GM18498 (cell line): ENCODE results near the gene YJU2.
"Not testable (repeated sequence)": the region's sequence is repeated elsewhere in the genome, so short reads cannot be mapped to it uniquely, and the experiment has no call there.

Experiments used
- ATAC-seq: cut with Tn5 transposase; IDR thresholded peaks from one replicate; pipeline ENCODE4 v1.9.1; 2021; ENCODE audit warnings: mild to moderate bottlenecking, moderate library complexity; ENCODE audit not compliant: unreplicated experiment

Gene YJU2

DNA sequence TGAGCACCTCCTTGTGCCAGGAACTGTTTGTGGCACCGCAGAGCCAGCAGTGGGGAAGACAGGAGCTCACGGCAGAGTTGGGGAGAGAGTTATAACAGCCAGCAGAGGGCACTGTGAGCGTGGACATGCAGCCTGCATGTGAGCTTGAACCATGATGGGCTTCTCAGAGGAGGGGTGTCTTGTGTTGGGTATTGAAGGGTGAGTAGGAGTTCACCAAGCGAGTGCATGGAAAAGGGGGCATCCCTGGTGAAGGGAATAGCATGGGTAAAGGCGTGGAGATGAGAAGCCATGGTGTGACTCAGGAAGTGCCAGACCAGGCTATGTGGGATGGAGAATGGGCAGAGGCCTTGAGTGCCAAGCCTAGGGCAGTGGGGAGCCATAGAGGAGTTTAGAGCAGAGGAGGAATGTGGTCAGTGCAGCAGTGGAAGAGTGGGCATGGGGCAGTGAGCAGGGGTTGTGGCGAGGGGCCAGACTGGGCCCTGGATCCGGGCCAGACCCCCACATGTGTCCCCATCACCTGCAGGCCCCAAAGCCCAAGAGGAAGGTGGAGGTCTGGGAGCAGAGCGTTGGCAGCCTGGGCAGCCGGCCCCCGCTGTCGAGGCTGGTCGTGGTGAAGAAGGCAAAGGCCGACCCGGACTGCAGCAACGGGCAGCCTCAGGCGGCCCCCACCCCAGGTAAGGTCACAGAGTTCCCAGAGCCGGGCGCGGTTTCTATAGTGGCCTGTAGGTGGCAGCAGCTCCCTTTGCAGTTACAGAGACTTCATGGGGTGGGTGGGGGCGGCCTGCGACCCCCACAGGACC is 20.4 kb downstream of the YJU2 start:
- ATAC-seq, result no peak

DNA sequence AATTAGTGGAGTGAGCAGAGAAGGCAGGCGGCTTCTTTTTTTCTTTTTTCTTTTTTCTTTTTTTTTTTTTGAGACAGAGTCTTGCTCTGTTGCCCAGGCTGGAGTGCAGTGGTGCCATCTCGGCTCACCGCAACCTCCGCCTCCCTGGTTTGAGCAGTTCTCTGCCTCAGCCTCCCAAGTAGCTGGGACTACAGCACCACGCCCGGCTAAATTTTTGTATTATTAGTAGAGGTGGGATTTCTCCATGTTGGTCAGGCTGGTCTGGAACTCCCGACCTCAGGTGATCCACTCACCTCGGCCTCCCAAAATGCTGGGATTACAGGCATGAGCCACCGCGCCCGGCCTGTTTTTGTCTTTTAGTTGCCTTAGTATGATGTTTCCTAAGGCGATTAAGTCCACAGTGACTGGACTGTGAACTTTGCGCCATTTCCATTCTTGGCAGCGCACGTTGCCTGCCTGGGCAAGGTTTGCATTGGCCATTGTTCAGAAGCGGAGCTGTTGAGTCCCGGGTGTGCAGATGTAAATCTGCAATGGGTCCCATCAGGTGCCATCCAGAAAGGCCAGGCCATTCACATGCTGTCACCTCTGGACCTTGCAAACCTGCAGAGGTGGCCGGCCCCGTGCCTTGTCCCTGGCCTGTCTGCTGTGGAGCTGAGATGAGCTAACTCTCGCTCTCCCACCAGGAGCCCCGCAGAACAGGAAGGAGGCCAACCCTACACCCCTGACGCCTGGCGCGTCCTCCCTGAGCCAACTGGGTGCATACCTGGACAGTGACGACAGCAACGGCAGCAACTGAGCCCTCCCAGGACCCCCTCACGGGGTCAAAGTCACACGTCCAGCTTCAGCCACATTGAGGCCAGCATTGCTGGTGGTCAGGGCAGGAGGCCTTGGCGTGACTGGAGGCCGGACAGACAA is 21.3 kb downstream of the YJU2 start:
- no peak for ATAC-seq

DNA sequence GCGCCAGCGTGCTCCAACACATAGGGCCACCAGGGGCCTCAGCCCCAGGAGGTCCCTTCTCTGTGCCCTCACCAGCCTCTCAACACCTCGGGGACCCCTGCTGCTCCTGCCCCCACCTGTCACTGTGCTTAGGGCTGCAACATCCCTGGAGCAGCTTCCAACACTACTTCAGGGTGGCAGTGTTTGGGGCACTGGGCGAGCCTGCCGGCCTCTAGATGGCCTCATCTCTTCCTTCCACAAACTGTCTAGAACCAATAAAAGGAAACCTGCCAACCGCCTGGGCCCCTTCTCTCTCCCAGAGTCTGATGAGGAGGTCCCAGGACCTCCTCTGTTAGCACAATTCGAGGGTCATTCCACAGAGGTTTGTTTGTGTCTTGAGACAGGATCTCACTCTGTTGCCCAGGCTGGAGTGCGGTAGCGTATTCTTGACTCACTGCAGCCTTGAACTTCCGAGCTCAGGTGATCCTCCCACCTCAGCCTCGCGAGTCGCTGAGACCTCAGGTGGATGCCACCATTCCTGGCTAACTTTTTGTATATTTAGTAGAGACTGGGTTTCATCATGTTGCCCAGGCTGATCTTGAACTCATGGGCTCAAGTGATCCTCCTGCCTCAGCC is 22.0 kb downstream of the YJU2 start:
- no peak for ATAC-seq

DNA sequence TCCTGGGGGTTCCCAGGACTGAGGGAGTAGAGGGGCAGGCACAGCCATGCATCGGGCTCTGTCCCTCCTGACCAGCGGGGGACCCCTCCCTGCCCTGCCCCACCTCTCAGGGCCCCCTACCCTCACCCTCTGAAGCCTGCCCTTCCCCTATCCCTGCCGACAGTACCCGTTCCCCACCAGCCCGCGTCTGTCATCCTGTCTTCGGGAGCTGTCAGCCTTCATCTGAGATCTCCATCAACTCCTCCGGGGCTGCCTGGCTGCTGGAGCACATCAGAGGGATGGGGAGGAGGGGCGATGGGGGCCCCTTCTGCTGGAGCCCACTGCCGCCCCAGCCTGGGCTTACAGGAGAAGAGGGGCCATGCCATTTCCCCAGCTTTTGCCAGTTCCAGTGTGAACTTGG is 26.0 kb downstream of the YJU2 start:
- ATAC-seq, result no peak

DNA sequence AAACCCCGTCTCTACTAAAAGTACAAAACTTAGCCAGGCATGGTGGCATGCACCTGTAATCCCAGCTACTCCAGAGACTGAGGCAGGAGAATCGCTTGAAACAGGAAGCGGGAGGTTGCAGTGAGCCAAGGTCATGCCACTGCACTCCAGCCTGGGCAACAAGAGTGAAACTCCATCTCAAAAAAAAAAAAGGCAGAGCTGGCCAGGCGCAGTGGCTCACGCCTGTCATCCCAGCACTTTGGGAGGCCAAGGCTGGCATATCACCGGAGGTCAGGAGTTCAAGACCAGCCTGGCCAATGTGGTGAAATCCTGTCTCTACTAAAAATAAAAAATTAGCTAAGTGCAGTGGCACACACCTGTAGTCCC is 27.4 kb downstream of the YJU2 start:
- ATAC-seq, result not testable (repeated sequence)

DNA sequence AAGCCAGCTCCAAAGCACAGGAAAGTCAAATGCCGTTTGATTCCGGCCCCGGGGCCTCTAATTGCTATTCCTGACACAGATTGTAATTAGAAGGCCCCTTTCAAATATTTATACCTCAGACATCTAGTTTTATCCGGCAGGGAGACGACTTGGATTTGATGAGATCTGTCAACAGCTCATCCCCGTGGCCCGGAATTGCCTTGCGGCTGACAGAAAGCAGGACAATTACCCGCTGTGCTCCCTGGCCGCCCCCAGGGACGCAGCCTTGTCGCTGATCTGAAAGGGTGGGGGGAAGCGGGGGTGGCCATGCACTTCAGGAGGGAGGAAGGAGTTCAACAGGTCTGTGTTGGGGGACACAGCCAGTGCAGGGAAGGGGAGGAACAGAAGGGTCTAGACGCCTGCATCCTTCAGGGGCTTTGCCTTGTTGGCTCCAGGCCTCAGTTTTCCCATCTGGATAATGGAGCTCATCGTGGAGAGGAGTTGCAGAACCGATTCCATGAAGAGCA is 30.4 kb downstream of the YJU2 start:
- ATAC-seq, result no peak

DNA sequence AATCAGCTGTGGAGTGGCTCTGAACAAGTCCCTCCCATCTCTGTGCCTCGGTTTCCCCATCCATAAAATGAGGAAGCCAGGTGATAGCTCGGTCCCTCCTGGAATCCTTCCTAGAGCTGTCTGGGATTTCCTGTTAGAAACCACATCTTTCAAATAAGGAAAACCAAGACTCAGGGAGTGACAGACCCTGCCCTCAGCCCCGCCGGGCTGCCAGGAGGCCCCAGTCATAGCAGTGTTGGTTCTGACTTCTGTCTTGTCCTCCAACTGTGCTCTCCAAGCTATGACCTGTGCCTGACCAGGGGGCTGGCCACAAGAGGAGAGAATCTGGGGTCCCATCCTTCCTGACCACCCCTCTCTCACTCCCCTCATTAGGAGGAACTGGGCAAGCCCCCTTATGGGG is 31.1 kb downstream of the YJU2 start:
- ATAC-seq, result no peak

DNA sequence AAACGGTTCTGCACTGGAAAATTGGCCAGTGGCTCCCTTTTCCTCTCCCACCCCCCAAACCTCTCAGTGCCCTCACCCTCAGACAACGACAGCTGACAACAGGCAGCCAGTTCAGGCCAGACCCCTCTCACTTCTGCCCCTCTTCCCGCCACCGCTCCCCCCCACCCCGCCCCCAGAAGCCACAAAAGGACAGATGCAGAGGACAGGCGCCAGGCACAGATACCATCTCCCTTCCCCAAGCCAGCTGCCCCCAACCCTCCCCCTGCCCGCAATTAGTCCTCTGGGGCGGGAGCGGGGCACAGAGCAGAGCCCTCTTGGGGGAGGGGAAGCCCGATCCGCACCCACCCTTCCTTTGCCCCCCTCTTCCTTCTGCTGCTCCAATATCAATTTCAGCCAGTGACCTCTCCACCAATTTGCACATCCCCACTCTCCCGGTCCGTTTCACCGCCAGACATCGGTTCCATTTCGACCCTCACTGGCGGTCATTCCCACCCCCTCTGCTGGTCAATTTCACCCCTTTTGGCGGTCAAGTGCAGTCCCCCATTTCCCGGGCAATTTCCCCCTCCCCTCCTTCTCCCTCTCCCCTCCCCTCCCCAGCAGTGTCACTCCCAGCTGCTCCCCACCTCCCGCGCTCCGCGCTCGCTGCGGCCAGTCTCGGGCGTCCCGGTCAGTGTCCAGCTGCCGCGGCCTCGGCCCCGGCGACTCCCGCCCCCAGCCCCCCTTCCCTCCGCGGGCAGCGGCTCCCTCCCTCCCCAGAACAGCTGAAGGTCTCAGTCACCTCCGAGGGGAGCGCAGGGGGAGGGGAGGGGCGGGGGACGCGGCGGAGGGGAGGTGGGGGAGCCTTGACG is 31.8 kb downstream of the YJU2 start, which contains the start of gene SHD:
Gene SHD (plus strand): TSS at position 848 of the 848 bp plus-strand sequence. CDS start 798 bp downstream, outside the sequence.
- no peak for ATAC-seq

DNA sequence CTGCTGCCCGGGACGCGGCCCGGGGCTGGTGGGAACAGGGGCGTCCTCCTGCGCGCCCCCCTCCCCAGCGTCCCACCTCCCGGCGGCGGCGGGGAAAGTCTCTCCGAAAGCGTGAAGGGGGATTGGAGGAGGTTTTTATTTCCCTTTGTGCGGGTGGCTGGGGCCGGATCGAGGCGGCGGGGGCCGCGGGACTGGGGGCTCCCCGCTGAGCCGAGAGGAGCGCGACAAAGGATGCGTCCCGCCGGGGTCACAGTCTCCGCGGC is 32.3 kb downstream of the YJU2 start:
- no peak for ATAC-seq

DNA sequence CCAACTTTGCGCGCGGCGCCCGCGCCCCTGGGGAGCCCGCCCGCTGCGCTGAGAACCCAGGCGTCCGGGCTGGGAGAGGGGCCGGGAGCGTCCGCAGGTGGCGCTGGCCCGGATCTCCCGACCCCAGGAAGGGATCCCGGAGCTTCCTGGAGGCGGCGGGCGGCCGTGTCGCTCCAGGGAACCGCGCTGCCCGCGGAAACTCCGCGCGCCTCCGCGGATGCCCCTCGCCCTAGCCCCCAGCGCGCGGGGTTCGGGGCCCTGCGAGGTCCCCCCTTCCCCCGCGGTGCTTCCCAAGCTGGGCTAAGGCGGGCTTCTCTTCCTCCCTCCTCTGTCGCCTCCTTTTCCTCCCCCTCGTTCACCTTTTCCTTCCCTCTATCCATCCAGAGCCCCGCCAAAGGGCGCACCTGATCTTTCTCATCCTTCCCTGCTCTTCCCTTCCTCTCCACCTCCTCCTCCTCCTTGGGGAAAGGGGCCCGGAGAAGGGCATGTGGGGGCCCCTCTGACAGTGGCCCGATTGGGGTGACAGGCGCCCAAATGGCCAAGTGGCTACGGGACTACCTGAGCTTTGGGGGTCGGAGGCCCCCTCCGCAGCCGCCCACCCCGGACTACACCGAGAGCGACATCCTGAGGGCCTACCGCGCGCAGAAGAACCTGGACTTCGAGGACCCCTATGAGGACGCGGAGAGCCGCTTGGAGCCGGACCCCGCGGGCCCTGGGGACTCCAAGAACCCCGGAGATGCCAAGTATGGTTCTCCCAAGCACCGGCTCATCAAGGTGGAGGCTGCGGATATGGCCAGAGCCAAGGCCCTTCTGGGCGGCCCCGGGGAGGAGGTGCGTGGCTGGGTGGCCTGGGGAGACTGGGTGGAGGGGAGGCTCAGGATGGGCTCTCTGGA is 32.9 kb downstream of the YJU2 start:
- ATAC-seq, result no peak

DNA sequence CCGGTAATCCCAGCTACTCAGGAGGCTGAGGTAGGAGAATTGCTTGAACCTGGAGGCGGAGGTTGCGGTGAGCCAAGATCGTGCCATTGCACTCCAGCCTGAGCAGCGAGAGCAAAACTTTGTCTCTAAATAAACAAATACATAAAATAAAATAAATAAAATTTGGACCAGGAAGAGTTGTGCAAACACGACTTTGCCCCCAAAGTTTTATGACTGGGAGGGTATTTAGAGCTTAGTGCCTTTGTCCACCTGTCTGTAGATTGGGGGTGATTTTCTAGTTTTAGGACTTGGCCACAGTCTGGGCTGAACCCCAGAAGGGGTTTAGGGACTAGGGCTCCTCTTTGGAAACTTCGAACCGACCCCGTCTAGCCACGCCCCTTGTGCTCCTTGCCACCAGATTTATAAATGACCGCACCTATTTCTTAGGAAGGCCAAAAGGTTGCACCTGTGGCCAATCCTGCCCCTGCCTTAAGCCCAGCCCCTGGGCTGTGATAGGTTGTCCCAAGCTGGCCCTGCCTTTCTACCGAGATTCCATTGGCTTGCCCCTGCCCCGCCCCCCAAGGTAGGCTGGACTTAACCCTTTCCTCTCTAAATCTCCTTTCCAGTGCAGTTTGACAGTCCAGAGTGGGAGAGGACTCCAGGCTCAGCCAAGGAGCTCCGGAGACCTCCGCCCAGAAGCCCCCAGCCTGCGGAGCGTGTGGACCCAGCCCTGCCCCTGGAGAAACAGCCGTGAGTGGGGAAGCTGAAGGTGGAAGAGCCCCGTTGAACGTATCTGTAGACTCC is 37.5 kb downstream of the YJU2 start:
- no peak for ATAC-seq

DNA sequence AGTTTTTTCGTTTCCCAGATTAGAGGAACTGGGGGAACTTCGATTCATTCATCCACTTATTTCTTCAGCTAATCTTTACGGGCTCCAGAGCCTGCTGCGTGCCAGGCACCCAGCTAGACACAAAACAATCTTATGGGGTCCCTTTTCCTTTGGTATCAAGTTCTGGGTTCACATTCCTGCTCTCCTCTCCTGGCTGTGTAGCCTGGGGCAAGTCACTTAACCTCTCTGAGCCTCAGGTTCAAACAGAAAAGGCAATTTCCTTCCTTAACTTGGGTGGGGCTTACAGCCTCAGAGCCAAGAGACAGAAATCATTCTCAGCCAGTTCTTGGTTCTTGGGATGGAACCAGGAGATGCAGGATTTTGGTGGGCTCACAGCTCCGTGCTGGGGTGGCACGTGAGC is 38.1 kb downstream of the YJU2 start:
- ATAC-seq, result no peak

DNA sequence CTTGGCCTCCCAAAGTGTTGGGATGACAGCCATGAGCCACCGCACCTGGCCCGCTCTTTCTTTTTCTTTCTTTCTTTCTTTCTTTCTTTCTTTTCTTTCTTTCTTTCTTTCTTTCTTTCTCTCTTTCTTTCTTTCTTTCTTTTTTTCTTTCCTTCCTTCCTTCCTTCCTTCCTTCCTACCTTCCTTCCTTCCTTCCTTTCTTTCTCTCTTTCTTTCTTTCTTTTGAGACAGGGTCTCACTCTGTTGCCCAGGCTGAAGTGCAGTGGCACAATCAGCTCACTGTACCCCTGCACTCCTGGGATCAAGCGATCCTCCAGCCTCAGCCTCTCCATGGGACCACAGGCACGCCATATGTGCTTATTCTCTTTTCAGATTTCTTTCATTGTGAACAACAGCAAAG is 39.3 kb downstream of the YJU2 start:
- ATAC-seq, result not testable (repeated sequence)

DNA sequence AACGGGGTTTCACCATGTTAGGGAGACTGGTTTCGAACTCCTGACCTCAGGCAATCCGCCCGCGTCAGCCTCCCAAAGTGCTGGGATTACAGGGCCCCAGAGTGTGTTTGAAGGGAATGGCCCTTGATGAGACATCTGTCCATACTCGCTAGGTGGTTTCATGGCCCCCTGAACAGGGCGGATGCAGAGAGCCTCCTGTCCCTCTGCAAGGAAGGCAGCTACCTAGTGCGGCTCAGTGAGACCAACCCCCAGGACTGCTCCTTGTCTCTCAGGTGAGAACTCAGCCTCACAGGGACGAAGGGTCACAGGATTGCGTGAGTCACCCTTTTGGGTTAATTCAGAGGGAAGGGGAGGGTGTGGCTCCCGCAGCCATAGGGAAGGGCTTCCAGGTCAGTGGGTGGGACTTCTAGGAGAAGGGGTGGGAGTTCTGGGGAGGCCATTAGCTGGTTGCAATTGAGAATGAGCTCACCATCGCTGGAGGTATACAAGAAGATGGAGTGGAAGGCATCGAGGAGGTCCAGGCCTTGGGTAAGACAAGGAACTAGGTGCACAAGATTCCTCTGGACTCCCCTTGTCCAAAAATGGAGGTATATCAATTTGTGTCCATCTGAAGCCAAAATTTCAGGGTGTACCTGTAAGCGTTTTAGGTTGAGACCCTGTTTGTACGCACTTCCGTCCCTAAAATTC is 41.4 kb downstream of the YJU2 start:
- ATAC-seq, result no peak

DNA sequence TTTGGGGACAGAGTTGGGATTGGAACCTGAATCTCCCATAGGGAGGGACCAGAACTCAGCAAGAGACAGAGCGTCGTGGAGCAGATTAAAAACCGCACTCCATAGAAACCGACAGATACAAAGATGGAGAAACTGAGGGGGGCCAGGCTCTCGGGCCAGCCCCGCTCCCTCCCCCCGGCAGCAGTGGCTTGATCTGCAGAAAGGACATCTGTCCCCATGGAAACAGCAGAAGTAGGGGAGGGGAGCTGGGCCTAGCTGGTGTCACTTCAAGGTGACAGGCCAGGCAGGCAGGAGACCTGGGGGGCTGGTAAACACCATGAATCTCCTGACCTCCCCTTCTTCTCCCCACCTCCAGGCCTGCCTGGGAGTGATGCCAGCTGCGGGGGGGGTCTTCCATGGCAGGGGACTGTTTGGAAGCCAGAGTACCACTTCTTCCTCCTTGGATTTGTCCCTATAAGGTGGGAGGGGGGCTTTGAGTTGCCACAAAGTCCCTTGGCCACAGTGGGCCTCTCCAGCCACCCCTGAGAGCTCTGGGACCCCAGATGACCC is 44.4 kb downstream of the YJU2 start:
- ATAC-seq, result no peak

DNA sequence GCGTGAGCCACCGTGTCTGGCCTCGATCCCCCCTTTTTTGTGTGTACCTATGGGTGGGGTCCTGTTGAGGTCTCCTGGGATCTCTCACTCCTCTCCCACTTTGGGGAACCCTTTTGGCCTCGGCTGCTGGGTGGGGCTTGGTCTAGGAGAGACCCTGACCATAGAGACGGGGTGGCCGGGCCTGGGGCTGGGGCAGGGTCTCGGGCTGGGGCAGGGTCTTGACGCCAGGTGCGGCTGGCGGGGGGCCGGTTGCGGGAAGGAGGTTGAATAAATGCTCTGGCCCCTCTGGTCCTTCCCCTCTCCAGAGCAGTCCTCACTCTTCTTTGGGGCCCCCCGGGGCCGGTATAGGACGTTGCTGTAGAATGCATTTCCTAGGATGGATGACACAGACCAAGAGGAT is 45.6 kb downstream of the YJU2 start:
- no peak for ATAC-seq

DNA sequence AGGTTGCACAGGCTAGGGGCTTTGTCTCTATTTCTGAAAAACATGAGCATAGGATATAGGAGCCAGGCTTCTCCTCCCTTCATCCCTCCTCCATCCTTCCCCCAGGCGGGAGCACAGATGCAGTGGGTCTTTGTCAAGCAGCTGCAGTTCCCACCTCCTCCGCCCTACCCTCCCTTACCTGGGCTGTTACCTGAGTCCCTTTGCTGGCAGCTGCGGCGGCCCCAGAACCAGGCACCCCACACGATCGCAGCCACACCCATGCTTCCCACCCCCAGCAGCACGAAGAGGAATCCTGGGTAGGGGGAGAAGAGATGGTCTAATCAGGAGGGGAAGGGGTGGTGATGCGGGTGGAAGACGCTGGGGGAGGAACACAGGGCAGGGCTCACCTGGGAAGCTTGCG is 47.5 kb downstream of the YJU2 start:
- ATAC-seq, result no peak
